LNCAP (cell line): Measurements from ENCODE around the gene LCK.

ENCODE experiments used
- CTCF ChIP-seq: fragments of 450-650 bp; IDR thresholded peaks from 2 replicates; pipeline ENCODE4 v1.5.1; 2017; ENCODE audit warnings: mild to moderate bottlenecking

The LCK gene

GRCh38 chr1:32272557-32273390 lies 21.7 kb downstream of the LCK start:
- no peak for TF ChIP-seq CTCF

- TF ChIP-seq CTCF: no peak
Observed at GRCh38 chr1:32273391-32274208, 22.5 kb downstream of the LCK start.

- no peak for TF ChIP-seq CTCF
Observed at GRCh38 chr1:32274646-32275340, 23.7 kb downstream of the LCK start.

GRCh38 chr1:32275424-32275823 lies 24.4 kb downstream of the LCK start:
- no peak for TF ChIP-seq CTCF

GRCh38 chr1:32276032-32276782 lies 25.1 kb downstream of the LCK start:
- no peak for TF ChIP-seq CTCF

GRCh38 chr1:32285658-32286057 lies 34.6 kb downstream of the LCK start:
- no peak for TF ChIP-seq CTCF

- TF ChIP-seq CTCF: no peak
Observed at GRCh38 chr1:32286763-32287162, 35.7 kb downstream of the LCK start.
